ENCODE measurements around the gene RPL13A.

RPL13A gene

GRCh38 chr19:49468746-49469447 lies 18.5 kb upstream of the RPL13A start:
- no peak overlapping the region for H3K4me3 ChIP-seq (ENCODE audit: low read depth, low read length)
- TF ChIP-seq CTCF (IDR thresholded peaks at IDR 0.05; ENCODE audit: low read depth, low read length): no peak

GRCh38 chr19:49469828-49470614 lies 17.4 kb upstream of the RPL13A start:
- no peak for TF ChIP-seq CTCF (IDR thresholded peaks at IDR 0.05; ENCODE audit: low read depth, low read length)
- no peak overlapping the region for H3K4me3 ChIP-seq (ENCODE audit: low read depth, low read length)

- no peak for TF ChIP-seq CTCF (IDR thresholded peaks at IDR 0.05; ENCODE audit: low read depth, low read length)
- no peak overlapping the region for H3K4me3 ChIP-seq (ENCODE audit: low read depth, low read length)
Measured at GRCh38 chr19:49470615-49470978, 16.8 kb upstream of the RPL13A start.

GRCh38 chr19:49472936-49473335 lies 14.5 kb upstream of the RPL13A start:
- H3K4me3 ChIP-seq (ENCODE audit: low read depth, low read length): no peak overlapping the region
- no peak for TF ChIP-seq CTCF (IDR thresholded peaks at IDR 0.05; ENCODE audit: low read depth, low read length)

GRCh38 chr19:49473501-49473867 lies 13.9 kb upstream of the RPL13A start:
- H3K4me3 ChIP-seq (ENCODE audit: low read depth, low read length): peak overlapping the region; percentile 70

- TF ChIP-seq CTCF (IDR thresholded peaks at IDR 0.05; ENCODE audit: low read depth, low read length): peak; percentile 93
- peak within 1 kb of the TSS; percentile 70 for H3K4me3 ChIP-seq (ENCODE audit: low read depth, low read length)
Measured at GRCh38 chr19:49473868-49474541, 13.4 kb upstream of the RPL13A start, which contains the start of gene FLT3LG. TSS of gene FLT3LG (plus strand) at chr19:49474215. CDS start at chr19:49474640, 425 bp downstream.

- peak overlapping the region; percentile 70 for H3K4me3 ChIP-seq (ENCODE audit: low read depth, low read length)
- no peak for TF ChIP-seq CTCF (IDR thresholded peaks at IDR 0.05; ENCODE audit: low read depth, low read length)
Measured at GRCh38 chr19:49474542-49474924, 12.9 kb upstream of the RPL13A start.
